ENCODE measurements around the gene GPBP1.
"Not testable (repeated sequence)": the region's sequence is repeated elsewhere in the genome, so short reads cannot be mapped to it uniquely, and the experiment has no call there.

Gene GPBP1

GRCh38 chr5:57177479-57178156 is 3.8 kb downstream of the GPBP1 start:
- DNase-seq: no peak

GRCh38 chr5:57178238-57178637 is 4.4 kb downstream of the GPBP1 start:
- not testable (repeated sequence) for DNase-seq

GRCh38 chr5:57179262-57180200 is 5.7 kb downstream of the GPBP1 start:
- DNase-seq: no peak

- no peak for DNase-seq
Measured at GRCh38 chr5:57181154-57181553, 7.3 kb downstream of the GPBP1 start.

DNA sequence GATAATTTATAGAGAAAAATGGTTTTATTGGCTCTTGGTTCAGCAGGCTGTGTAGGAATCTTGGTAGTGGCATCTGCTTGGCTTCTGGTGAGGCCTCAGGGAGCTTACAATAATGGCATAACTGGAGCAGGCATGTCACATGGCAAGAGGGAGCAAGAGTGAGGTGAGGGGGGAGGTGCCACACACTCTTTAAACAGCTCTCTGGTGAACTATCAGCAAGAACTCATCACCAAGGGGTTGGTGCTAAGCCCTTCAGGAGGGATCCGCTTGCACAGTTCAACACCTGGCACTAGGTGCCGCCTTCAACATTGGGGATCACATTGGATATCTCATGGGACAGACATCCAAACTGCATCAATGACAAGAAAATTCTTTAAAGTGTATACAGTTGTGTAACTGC is 10.5 kb downstream of the GPBP1 start:
- no peak for DNase-seq

DNA sequence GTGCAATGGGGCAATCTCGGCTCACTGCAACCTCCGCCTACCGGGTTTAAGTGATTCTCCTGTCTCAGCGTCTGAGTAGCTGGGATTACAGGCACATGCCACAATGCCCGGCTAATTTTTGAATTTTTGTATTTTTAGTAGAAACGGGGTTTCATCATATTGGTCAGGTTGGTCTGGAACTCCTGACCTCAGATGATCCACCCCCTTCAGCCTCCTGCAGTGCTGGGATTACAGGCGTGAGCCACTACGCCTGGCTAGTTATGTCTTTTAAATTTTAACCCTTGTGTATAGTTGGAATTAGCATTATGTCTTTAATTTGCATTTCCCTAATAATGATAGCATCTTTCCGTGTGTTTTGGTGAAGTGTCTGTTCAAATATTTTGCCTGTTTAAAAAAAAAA is 11.5 kb downstream of the GPBP1 start:
- DNase-seq: no peak

DNA sequence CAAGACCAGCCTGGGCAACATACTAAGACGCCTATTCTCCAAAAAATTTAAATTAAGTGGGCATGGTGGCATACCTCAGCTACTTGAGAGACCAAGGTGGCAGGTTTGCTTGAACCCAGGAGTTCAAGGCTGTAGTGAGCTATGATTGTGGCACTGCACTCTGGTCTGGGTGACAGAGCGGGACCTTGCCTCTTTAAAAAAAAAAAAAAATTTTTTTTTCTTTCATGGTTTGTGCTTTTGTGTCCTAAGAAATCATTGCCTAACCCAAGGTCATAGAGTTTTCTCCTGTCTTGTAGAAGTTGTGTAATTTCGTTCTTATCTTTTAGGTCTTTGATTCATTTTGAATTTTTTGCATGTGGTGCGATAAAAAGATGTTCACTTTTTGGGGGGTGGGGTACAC is 12.3 kb downstream of the GPBP1 start:
- DNase-seq: no peak

GRCh38 chr5:57187977-57188376 is 14.1 kb downstream of the GPBP1 start:
- DNase-seq: not testable (repeated sequence)

DNA sequence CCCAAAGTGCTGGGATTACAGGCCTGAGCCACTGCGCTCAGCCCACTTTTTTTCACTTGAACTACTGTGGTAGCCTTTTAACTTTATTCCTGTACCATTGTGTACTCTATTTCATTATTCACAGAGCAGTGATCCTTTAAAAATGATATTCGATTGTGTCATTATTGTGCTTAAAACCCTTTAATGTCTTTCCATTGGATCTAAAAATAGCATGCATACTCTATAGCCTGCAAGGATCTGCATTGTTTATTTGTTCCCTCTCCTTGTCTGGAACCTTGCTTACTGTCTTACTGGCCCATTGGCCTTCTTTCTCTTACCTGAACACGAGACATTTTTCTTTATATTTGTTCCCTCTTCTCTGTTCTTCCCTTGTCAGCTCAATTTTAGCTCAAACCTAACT is 15.7 kb downstream of the GPBP1 start:
- DNase-seq: no peak

GRCh38 chr5:57190593-57190992 is 16.7 kb downstream of the GPBP1 start:
- no peak for DNase-seq

GRCh38 chr5:57191163-57191562 is 17.3 kb downstream of the GPBP1 start:
- DNase-seq: no peak

GRCh38 chr5:57191986-57192385 is 18.1 kb downstream of the GPBP1 start:
- DNase-seq: no peak

GRCh38 chr5:57192832-57193231 is 19.0 kb downstream of the GPBP1 start:
- not testable (repeated sequence) for DNase-seq

DNA sequence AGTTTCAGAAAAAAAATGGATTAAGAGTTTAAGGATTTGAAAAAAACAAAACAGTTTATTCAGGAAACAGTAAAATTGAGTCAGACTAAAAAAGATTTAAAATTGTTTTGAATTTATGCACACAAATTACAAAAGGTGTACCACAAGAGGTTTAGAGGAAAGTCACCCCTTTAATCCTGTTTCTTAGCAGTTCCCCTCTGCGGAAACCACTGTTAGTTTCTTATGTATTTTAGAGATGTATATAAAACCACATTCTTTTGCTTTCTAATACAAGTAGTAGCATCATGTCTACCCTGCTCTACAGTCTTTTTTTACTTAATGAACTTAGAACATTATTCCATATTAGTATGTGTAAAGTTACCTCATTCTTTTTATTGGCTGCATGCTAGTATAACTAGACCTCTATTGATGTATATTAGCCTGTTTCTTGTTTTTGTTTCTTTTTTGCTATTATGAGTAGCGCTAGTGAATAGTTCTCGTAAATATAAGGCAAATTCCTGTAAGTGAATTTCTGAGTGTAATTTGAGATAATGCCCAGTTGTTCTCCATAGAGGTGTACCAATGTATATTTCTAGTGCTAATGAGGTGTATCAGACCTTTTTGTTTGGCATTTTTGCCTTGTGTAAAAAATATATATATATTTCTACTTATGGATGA is 20.0 kb downstream of the GPBP1 start:
- DNase-seq: no peak

- DNase-seq: no peak
Measured at GRCh38 chr5:57194653-57195052, 20.8 kb downstream of the GPBP1 start.

GRCh38 chr5:57195060-57195459 is 21.2 kb downstream of the GPBP1 start:
- DNase-seq: no peak

DNA sequence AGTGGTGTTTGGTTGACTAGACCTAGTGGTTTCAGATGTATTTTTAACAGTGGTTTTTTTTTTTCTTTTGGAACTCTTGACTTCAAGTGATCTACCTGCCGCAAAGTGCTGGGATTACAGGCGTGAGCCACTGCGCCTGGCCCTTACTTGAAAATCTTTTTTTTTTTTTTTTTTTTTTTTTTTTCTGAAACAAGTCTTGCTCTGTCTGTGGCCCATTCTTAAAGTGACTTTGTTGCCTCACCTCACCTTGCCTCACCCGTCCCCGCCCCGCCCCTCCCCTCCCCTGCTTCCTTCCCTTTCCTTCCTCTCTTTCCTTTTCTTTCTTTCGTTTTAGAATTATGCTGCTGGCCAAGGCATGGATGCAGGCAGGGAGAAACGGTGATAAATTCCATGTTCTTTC is 26.0 kb downstream of the GPBP1 start:
- DNase-seq: no peak

GRCh38 chr5:57202811-57203210 is 29.0 kb downstream of the GPBP1 start:
- no peak for DNase-seq

DNA sequence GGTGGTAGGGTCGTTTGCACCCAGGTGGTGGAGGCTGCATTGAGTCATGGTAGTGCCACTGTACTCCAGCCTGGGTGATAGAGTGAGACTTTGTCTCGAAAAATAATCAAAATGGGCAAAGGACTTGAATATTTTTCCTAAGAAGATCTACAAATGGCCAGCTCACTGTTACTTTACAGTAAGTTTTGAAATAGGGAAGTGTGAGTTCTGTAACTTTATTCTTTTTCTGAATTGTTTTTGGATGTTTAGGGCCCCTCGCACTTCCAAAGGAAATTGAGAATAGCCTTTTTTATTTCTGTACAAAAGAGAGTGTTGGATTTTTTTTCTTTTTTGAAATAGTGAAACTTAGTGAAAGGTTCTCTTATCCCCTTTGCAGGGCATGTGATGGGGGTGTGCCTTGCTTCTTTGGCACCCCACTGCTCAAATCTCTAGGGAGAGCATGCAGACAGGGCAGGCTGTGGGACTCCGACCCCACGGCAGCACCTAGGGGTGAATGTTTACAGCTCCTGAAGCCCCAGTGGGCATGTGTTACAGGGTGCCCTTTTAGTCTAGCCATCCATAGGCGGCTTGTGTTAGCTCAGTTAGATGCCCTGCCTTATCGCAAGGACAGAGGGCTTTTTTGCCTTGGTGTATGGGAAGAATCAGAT is 33.3 kb downstream of the GPBP1 start:
- DNase-seq: no peak

DNA sequence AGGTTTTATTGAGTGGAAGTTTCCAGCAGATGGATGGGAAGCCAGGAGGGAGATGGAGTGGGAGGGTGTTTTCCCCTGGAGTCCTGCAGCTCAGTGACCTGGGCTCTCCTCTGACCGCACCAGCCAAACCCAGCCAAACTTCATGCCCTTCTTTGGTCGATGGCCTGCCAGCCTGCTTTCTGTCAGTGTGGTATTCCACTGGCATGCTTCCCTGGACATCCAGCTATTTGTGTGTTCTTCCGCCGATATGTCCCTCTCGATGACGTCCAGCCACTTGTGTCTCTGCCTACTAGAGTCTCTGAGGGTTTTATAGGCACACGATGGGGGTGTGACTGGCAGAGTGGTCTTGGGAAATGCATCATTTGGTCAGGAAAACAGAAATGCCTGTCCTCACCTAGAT is 33.8 kb downstream of the GPBP1 start:
- DNase-seq: no peak

GRCh38 chr5:57209316-57210040 is 35.6 kb downstream of the GPBP1 start:
- DNase-seq: no peak

DNA sequence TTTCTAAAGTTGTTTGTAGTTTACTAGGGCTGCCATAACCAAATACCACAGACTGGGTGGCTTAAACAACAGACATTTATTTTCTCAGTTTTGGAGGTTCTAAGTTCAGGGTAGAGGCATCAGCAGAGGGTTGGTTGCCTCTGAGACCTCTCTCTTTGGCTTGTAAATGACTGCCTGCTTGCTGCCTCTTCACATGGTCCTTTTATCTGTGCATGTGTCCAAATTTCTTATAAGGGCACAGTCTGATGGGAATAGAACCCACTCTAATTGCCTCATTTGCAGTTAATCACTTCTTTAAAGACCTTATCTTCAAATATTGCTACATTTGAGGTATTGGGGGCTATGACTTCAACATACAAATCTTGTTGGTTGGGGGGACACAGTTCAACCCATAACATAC is 36.8 kb downstream of the GPBP1 start:
- DNase-seq: no peak

DNA sequence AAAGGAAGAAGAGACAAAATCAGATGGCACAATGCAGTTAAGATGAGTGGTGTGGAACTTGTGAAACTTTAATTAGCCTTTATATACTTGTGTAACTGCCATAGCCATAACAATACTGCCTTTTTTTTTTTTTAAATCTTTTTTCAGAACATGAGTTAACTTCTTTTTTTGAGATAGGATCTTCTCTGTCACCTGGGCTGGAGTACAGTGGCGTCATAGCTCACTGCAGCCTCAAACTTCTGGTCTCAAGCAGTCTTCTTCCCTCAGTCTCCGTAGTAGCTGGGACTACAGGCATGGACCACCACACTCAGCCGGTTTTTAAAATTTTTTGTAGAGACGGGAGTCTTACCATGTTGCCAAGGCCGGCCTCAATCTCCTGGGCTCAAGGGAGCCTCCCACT is 37.2 kb downstream of the GPBP1 start:
- DNase-seq: no peak

Data from activated naive CD4-positive, alpha-beta T cell (primary cell).